BLaER1 treated with 17β-estradiol and CSF1 and Interleukin-3, amounts not matched to agents 10 nM and 100 nM (cell line): ENCODE results near the gene KCNN3.

Source experiments
- H3K27ac ChIP-seq, 11 experiments: shearing (Covaris generic); formaldehyde crosslinking; 2 replicates each; pipeline ENCODE4 v1.8.1; 2022
- H3K27me3 ChIP-seq, 11 experiments: shearing (Covaris generic); formaldehyde crosslinking; 2 replicates each; pipeline ENCODE4 v1.8.1; 2022
- H3K36me3 ChIP-seq, 11 experiments: shearing (Covaris generic); formaldehyde crosslinking; 2 replicates each; pipeline ENCODE4 v1.8.1; 2022
- H3K4me1 ChIP-seq, 10 experiments: shearing (Covaris generic); formaldehyde crosslinking; 2 replicates each; pipeline ENCODE4 v1.8.1; 2022
- H3K4me2 ChIP-seq, 11 experiments: shearing (Covaris generic); formaldehyde crosslinking; 2 replicates each; pipeline ENCODE4 v1.8.1; 2022
- H3K4me3 ChIP-seq, 10 experiments: shearing (Covaris generic); formaldehyde crosslinking; 2 replicates each; pipeline ENCODE4 v1.8.1; 2022
- H3K9ac ChIP-seq, 11 experiments: shearing (Covaris generic); formaldehyde crosslinking; 2 replicates each; pipeline ENCODE4 v1.8.1; 2022
- H3K9me3 ChIP-seq, 11 experiments: shearing (Covaris generic); formaldehyde crosslinking; replicated peaks in 1 of 11; 2 replicates each; pipeline ENCODE4 v1.8.1; 2022
- H4K20me1 ChIP-seq, 11 experiments: shearing (Covaris generic); formaldehyde crosslinking; 2 replicates each; pipeline ENCODE4 v1.8.1; 2022
- Cebpa-rat ChIP-seq, 11 experiments: shearing (Covaris generic); IDR thresholded peaks; 2 replicates each; pipeline ENCODE4 v1.8.1; 2022

Gene KCNN3

DNA sequence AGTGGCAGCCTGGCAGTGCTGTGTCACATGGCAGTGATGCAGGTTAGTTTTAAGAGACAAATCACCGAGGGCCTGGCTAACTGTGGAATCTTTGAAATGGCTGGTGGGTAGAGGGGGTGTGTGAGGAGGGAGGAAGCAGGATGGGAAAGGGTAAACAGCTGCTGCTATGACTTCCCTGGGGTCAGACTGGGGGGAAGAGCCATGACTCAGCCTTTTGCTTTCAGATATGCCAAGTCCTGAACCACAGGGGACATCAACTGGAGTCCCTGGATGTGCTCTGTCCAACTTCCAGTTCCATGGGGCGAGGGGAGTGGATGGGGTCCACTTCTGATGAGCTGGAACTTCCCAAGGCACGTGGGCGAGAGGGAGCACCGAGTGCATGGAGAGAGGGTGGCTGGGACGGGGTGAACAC is 141.0 kb downstream of the KCNN3 start:
- no peaks in the 10 kb centered on the region for H3K27me3 ChIP-seq
- H4K20me1 ChIP-seq: no peaks in the 10 kb centered on the region
- no peak for TF ChIP-seq Cebpa-rat (IDR thresholded peaks at IDR 0.05)
- H3K27ac ChIP-seq: peak overlapping the region in 4 of 11 experiments; percentile 17 to 66 (median 38); a peak in 5 of 22 replicates
- no peaks in the 10 kb centered on the region for H3K36me3 ChIP-seq
- no peaks in the 10 kb centered on the region for H3K9me3 ChIP-seq
- peaks cover 18 to 76% (median 55%) of the 10 kb centered on the region in 10 experiments for H3K4me1 ChIP-seq
- H3K4me2 ChIP-seq: peak overlapping the region in 10 of 11 experiments; percentile 4 to 76 (median 69); a peak in 19 of 22 replicates
- no peak overlapping the region for H3K9ac ChIP-seq
- no peak overlapping the region for H3K4me3 ChIP-seq

DNA sequence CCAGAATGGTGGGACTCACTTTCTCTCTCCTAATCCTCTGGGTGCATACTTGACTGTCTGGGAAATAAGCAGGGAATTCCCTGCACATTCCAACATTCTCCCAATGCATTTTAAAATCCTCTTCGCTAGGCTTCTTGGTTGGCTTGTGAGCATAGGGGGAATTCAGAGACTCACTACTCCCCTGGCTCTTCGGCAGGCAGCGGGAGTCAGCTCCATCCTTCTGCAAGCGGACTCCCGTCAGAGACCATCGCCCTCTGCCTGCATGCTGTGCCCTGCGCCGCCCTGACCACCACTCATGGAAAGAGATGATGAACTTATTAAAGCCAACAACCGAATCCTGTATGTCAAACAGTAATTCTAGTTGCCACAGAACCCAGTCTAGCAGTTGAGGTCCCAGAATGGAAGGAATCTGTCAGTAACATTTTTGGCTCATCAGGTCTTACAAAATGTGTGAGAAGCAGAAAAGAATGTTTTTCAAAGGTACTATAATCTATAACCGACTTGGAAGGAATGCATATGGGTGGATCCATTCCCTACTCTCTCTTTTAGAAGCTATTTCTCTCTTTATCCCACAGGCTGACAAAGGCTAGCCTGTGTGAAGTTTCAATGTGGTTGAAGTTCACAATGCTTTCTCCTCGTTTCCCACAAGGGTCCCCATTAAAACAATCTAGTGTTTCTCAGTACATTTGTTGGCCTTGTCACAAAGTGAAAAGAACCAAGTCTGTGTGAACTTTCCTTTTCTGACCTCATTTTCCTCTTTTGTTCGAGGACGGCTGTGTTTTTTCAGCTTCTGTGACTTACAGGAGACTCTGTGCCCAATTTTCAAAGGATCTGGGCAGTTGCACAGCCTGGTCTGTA is 143.0 kb downstream of the KCNN3 start:
- H3K36me3 ChIP-seq: no peaks in the 10 kb centered on the region
- no peak overlapping the region for H3K9ac ChIP-seq
- H4K20me1 ChIP-seq: no peaks in the 10 kb centered on the region
- no peak for TF ChIP-seq Cebpa-rat (IDR thresholded peaks at IDR 0.05)
- no peak overlapping the region for H3K4me3 ChIP-seq
- H3K4me1 ChIP-seq: peaks cover 0 to 60% (median 41%) of the 10 kb centered on the region in 10 experiments; a peak in 17 of 20 replicates
- H3K4me2 ChIP-seq: peak overlapping the region in 8 of 11 experiments; percentile 4 to 75 (median 43); a peak in 12 of 22 replicates
- no peaks in the 10 kb centered on the region for H3K27me3 ChIP-seq
- H3K9me3 ChIP-seq: no peaks in the 10 kb centered on the region
- H3K27ac ChIP-seq: no peak overlapping the region

DNA sequence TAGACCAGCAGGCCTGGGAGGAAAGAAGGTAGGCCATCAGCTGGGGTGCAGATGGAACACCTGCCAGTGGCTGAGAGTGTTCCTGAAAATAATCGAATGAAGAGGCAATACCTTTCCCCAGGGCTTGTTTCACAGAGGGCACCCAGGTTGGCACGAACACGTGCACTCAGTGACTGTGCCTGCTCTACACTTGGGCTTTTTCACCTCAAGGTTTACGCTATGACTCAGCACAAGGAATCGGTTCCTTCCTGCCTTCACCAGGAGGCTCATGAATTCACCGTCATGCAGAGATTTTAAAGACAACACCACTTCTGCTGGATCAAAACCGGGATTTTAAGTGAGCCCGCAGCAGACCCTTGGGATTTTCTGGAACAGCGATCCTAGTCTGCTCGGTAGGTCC is 143.6 kb downstream of the KCNN3 start:
- H4K20me1 ChIP-seq: no peaks in the 10 kb centered on the region
- peak overlapping the region in 10 of 11 experiments; percentile 4 to 75 (median 34); a peak in 14 of 22 replicates for H3K4me2 ChIP-seq
- H3K4me1 ChIP-seq: peaks cover 2 to 60% (median 46%) of the 10 kb centered on the region in 10 experiments; a peak in 18 of 20 replicates
- TF ChIP-seq Cebpa-rat (IDR thresholded peaks at IDR 0.05): no peak
- no peak overlapping the region for H3K9ac ChIP-seq
- no peaks in the 10 kb centered on the region for H3K27me3 ChIP-seq
- H3K27ac ChIP-seq: no peak overlapping the region
- H3K4me3 ChIP-seq: no peak overlapping the region
- no peaks in the 10 kb centered on the region for H3K9me3 ChIP-seq
- H3K36me3 ChIP-seq: no peaks in the 10 kb centered on the region

GRCh38 chr1:154725865-154726264 is 144.2 kb downstream of the KCNN3 start:
- H3K27me3 ChIP-seq: no peaks in the 10 kb centered on the region
- H3K27ac ChIP-seq: no peak overlapping the region
- H3K4me2 ChIP-seq: peak overlapping the region in 8 of 11 experiments; percentile 4 to 75 (median 43); a peak in 13 of 22 replicates
- no peaks in the 10 kb centered on the region for H3K36me3 ChIP-seq
- no peak overlapping the region for H3K9ac ChIP-seq
- no peak for TF ChIP-seq Cebpa-rat (IDR thresholded peaks at IDR 0.05)
- H3K9me3 ChIP-seq: no peaks in the 10 kb centered on the region
- H4K20me1 ChIP-seq: no peaks in the 10 kb centered on the region
- H3K4me3 ChIP-seq: no peak overlapping the region
- peaks cover 8 to 62% (median 49%) of the 10 kb centered on the region in 10 experiments; a peak in 19 of 20 replicates for H3K4me1 ChIP-seq

DNA sequence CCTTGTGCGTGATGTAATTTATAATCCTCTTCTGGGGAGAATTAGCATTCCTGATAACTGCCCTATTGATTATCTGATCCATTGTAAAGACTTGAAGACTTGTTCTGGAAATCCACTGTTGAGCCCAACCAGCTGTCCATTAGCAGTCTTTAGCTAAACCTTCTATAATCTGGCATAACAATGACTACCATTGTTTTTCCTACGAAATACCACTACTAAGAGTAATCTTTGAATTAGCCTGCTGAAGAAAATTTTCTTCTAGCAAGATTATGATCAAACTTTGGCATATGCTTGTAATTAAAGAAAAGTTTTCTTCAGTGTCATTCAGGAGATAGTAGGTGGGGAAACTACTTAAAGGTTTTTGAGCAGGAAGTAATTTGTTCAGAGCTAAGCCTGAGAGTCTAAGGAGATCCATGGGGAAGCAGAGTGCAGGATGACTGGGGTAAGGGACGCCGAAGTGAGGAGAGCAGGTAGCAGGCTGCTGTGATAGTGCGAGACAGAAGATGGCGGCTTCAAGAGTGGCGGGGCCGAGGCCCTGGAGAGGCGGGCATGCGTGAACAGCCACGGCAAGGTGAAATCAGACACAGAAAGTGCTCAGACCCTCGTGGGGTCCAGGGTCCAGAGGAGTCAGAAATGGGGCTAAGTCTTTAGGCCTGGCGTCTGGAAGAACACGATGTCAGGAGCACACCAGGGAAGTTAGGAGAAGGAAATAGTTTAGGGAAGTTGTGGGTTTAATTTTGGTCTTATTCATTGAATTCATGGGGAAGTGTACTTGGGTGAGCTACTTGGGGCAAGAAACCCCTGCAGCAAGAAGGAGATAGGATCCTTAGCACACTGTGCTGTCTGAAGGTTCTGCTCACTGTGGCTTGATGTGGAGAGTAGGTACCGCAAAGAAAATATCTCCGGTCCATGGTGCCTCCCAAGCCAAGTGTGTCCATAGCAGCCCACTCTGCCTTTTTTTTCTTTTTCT is 149.5 kb downstream of the KCNN3 start:
- Histone ChIP-seq H3K4me2 (peak overlapping the region; percentile 18 to 96 (median 71); a peak in 21 of 22 replicates), H3K27me3 (no peaks in the 10 kb centered on the region), H3K9me3 (no peaks in the 10 kb centered on the region), H3K4me1 (peaks cover 11 to 48% (median 32%) of the 10 kb centered on the region in 10 experiments), H3K36me3 (no peaks in the 10 kb centered on the region), H3K9ac (no peak overlapping the region), H4K20me1 (no peaks in the 10 kb centered on the region), H3K27ac (peak overlapping the region in 5 of 11 experiments; percentile 34 to 57 (median 45); a peak in 10 of 22 replicates), H3K4me3 (no peak overlapping the region)
- no peak for TF ChIP-seq Cebpa-rat (IDR thresholded peaks at IDR 0.05)

- TF ChIP-seq Cebpa-rat (IDR thresholded peaks at IDR 0.05): no peak
- H3K9ac ChIP-seq: no peak overlapping the region
- H3K4me2 ChIP-seq: peak overlapping the region in 7 of 11 experiments; percentile 53 to 96 (median 72); a peak in 13 of 22 replicates
- no peaks in the 10 kb centered on the region for H3K27me3 ChIP-seq
- H3K4me1 ChIP-seq: peaks cover 16 to 53% (median 40%) of the 10 kb centered on the region in 10 experiments
- H3K27ac ChIP-seq: peak overlapping the region in 1 of 11 experiments; percentile 40; a peak in 2 of 22 replicates
- H3K9me3 ChIP-seq: no peaks in the 10 kb centered on the region
- H4K20me1 ChIP-seq: no peaks in the 10 kb centered on the region
- no peaks in the 10 kb centered on the region for H3K36me3 ChIP-seq
- no peak overlapping the region for H3K4me3 ChIP-seq
Measured at GRCh38 chr1:154719586-154720327, 150.3 kb downstream of the KCNN3 start.

- Histone ChIP-seq H3K9me3 (no peaks in the 10 kb centered on the region), H3K27ac (no peak overlapping the region), H3K4me1 (peaks cover 19 to 62% (median 49%) of the 10 kb centered on the region in 10 experiments), H4K20me1 (no peaks in the 10 kb centered on the region), H3K27me3 (no peaks in the 10 kb centered on the region), H3K4me2 (no peak overlapping the region), H3K9ac (no peak overlapping the region), H3K36me3 (no peaks in the 10 kb centered on the region), H3K4me3 (no peak overlapping the region)
- no peak for TF ChIP-seq Cebpa-rat (IDR thresholded peaks at IDR 0.05)
Measured at GRCh38 chr1:154718566-154718965, 151.5 kb downstream of the KCNN3 start.

- TF ChIP-seq Cebpa-rat (IDR thresholded peaks at IDR 0.05): no peak
- Histone ChIP-seq H3K36me3 (no peaks in the 10 kb centered on the region), H3K9me3 (no peaks in the 10 kb centered on the region), H3K9ac (no peak overlapping the region), H3K27me3 (no peaks in the 10 kb centered on the region), H3K4me2 (no peak overlapping the region), H3K4me1 (peaks cover 20 to 62% (median 50%) of the 10 kb centered on the region in 10 experiments), H4K20me1 (no peaks in the 10 kb centered on the region), H3K27ac (no peak overlapping the region), H3K4me3 (no peak overlapping the region)
Measured at GRCh38 chr1:154717528-154717924, 152.6 kb downstream of the KCNN3 start.
